ENCODE measurements around the gene SEPTIN8. TPM values are rescaled to one million over a fixed set of nuclear protein-coding genes. Genes with fewer than 3 reads are reported as not detected.

SEPTIN8 gene
- total RNA-seq, 2 experiments from 2014 or later = 10.6 to 15.5 TPM

DNA sequence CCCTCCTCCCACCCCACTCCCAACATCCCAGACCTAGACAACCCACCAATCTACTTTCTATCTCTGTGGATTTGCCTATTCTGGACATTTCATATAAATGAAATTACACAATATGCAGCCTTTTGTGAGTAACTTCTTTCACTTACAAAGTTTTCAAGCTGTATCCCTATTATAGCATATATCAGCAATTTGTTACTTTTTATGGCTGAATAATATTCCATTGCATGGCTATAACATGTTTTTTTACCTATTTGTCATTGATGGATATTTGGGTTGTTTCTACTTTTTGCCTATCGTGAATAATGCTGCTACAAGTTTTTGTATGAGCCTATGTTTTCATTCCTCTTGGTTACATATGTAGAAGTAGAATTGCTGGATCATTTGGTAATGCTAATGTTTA is 37.8 kb downstream of the SEPTIN8 start:
- Histone ChIP-seq H3K27ac (ENCODE audit: low read depth, low read length, poor library complexity, severe bottlenecking) (no peak overlapping the region), H3K4me1 (ENCODE audit: insufficient read depth, low read length, poor library complexity, severe bottlenecking) (peaks cover 18% of the 10 kb centered on the region), H3K4me3 (ENCODE audit: low read depth, low read length, poor library complexity, severe bottlenecking) (no peak overlapping the region), H3K79me2 (ENCODE audit: insufficient read depth, low read depth, low read length) (no peaks in the 10 kb centered on the region; the same call in 1 of the 2 replicates), H2AFZ (ENCODE audit: low read length) (no peak overlapping the region), H3K4me2 (ENCODE audit: low read length) (no peak overlapping the region), H3K9me2 (ENCODE audit: insufficient read depth, low read length) (no peaks in the 10 kb centered on the region), H3K36me3 (ENCODE audit: insufficient read depth, low read length) (no peaks in the 10 kb centered on the region), H4K20me1 (ENCODE audit: insufficient read depth, low read length) (no peaks in the 10 kb centered on the region), H3K9me3 (ENCODE audit: low read length) (no peaks in the 10 kb centered on the region)
- TF ChIP-seq EZH2phosphoT487 (IDR thresholded peaks at IDR 0.05; ENCODE audit: borderline replicate concordance, low read depth, low read length) = no peak
- TF ChIP-seq, protein P1, sequence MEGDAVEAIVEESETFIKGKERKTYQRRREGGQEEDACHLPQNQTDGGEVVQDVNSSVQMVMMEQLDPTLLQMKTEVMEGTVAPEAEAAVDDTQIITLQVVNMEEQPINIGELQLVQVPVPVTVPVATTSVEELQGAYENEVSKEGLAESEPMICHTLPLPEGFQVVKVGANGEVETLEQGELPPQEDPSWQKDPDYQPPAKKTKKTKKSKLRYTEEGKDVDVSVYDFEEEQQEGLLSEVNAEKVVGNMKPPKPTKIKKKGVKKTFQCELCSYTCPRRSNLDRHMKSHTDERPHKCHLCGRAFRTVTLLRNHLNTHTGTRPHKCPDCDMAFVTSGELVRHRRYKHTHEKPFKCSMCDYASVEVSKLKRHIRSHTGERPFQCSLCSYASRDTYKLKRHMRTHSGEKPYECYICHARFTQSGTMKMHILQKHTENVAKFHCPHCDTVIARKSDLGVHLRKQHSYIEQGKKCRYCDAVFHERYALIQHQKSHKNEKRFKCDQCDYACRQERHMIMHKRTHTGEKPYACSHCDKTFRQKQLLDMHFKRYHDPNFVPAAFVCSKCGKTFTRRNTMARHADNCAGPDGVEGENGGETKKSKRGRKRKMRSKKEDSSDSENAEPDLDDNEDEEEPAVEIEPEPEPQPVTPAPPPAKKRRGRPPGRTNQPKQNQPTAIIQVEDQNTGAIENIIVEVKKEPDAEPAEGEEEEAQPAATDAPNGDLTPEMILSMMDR (conservative IDR thresholded peaks at IDR 0.05; ENCODE audit: low read length) = no peak
- no peak for DNase-seq (ENCODE audit: low spot score)
- BruUV-seq (replicated peaks) = no TSS peak
- CTCF ChIA-PET (ENCODE audit: unreplicated experiment) = no interaction called here
- POLR2A ChIA-PET = interaction anchor here (0.6 kb wide), 1 partner anchor 382 kb away, joined by 3 read pairs; no protein-coding TSS in a partner anchor
- intact Hi-C loops (cut with micrococcal nuclease; ENCODE audit: unreplicated experiment) = loop anchor here (5.0 to 10.0 kb wide), 2 partner anchors 182 to 354 kb away; partner anchors contain the start of gene RAD50

DNA sequence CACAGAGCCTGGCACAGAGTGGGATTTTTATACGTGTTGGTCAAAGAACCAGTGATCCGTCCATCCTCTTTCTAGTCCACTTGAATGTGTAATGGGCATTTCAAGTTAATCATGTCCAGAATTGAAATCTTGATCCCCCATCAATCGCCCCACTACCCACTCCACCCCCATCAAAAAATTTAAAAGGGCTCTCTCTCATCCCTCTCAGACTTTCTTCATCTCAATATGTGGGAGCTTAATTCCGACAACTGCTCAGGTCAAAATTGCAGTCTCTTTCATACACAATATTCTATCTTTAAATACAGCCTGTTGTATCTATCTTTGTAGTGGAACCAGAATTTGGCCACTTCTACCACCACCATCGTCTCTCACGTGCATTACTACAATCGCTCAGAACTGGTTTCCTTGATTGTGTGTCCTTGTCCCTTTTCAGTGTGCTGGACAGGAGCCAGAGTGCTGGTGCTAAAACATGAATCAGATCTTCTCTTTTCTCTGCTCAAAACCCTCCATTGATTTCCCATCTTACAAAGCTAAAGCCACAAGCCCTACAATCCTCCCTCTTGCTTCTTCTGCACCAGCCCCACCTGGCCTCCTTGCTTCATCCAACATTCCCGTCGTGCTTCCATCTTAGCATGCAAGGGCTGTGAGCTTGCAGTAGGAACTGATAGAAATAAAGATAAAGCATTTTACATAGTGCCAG is 38.9 kb downstream of the SEPTIN8 start:
- ChIA-PET CTCF (ENCODE audit: unreplicated experiment) (interaction anchor here (0.5 to 1.4 kb wide), 3 partner anchors 9 to 350 kb away, joined by 3 to 4 read pairs (median 3); partner anchors contain the start of gene CCNI2), POLR2A (interaction anchor here (0.6 to 1.8 kb wide), 13 partner anchors 10 to 317 kb away, joined by 3 to 6 read pairs (median 3); no protein-coding TSS in a partner anchor)
- Histone ChIP-seq H3K9me3 (ENCODE audit: low read length) (no peaks in the 10 kb centered on the region), H3K9me2 (ENCODE audit: insufficient read depth, low read length) (no peaks in the 10 kb centered on the region), H3K79me2 (ENCODE audit: insufficient read depth, low read depth, low read length) (no peaks in the 10 kb centered on the region; the same call in 1 of the 2 replicates), H2AFZ (ENCODE audit: low read length) (peak overlapping the region; percentile 98), H3K4me3 (ENCODE audit: low read depth, low read length, poor library complexity, severe bottlenecking) (peak overlapping the region; percentile 74), H3K36me3 (ENCODE audit: insufficient read depth, low read length) (no peaks in the 10 kb centered on the region), H4K20me1 (ENCODE audit: insufficient read depth, low read length) (no peaks in the 10 kb centered on the region), H3K27ac (ENCODE audit: low read depth, low read length, poor library complexity, severe bottlenecking) (no peak overlapping the region), H3K4me1 (ENCODE audit: insufficient read depth, low read length, poor library complexity, severe bottlenecking) (peaks cover 18% of the 10 kb centered on the region), H3K4me2 (ENCODE audit: low read length) (peak overlapping the region; percentile 71)
- BruUV-seq (replicated peaks) = no TSS peak
- DNase-seq (ENCODE audit: low spot score) = no peak
- intact Hi-C loops (cut with micrococcal nuclease; ENCODE audit: unreplicated experiment) = loop anchor here (5.0 to 10.0 kb wide), 2 partner anchors 181 to 353 kb away; partner anchors contain the start of gene RAD50
- TF ChIP-seq, protein P1 (conservative IDR thresholded peaks at IDR 0.05; ENCODE audit: low read length) = no peak
